MM.1S (cell line): ENCODE measurements around the gene ZNF556.
"Not testable (repeated sequence)": the region's sequence is repeated elsewhere in the genome, so short reads cannot be mapped to it uniquely, and the experiment has no call there.

Source experiments
- DNase-seq: peaks from one replicate; pipeline ENCODE4 v3.0.0-alpha.2; 2015
- H2AFZ ChIP-seq: fragments of 300-600 bp; sonication (generic); 2 replicates; pipeline ENCODE4 v1.6.0; 2016; ENCODE audit warnings: antibody characterized with exemption, low read length
- H3F3A ChIP-seq: fragments of 300-600 bp; sonication (generic); 2 replicates; pipeline ENCODE4 v1.6.1; 2016; ENCODE audit warnings: mild to moderate bottlenecking, antibody characterized with exemption, low read length, moderate library complexity, mixed read lengths; ENCODE audit not compliant: insufficient read depth
- H3K27ac ChIP-seq: fragments of 300-600 bp; sonication (generic); 2 replicates; pipeline ENCODE4 v1.5.1; 2016; ENCODE audit warnings: mild to moderate bottlenecking, low read length
- H3K27me3 ChIP-seq: fragments of 300-600 bp; sonication (generic); replicated peaks from 2 replicates; pipeline ENCODE4 v1.6.0; 2016; ENCODE audit warnings: low read length; ENCODE audit not compliant: insufficient read depth
- H3K36me3 ChIP-seq: fragments of 300-600 bp; sonication (generic); replicated peaks from 2 replicates; pipeline ENCODE4 v1.6.1; 2016; ENCODE audit warnings: mild to moderate bottlenecking, low read length, mixed read lengths; ENCODE audit not compliant: insufficient read depth
- H3K4me1 ChIP-seq: fragments of 300-600 bp; sonication (generic); 2 replicates; pipeline ENCODE4 v1.6.1; 2016; ENCODE audit warnings: low read length, mixed read lengths
- H3K4me2 ChIP-seq: fragments of 300-600 bp; sonication (generic); 2 replicates; pipeline ENCODE4 v1.6.0; 2016; ENCODE audit warnings: low read depth, low read length
- H3K4me3 ChIP-seq: fragments of 300-600 bp; sonication (generic); 2 replicates; pipeline ENCODE4 v1.5.1; 2016; ENCODE audit warnings: low read length, mixed read lengths
- H3K79me2 ChIP-seq: fragments of 300-600 bp; sonication (generic); 2 replicates; pipeline ENCODE4 v1.6.1; 2016; ENCODE audit warnings: mixed run types, low read length, mixed read lengths
- H3K9ac ChIP-seq: fragments of 300-600 bp; sonication (generic); 2 replicates; pipeline ENCODE4 v1.6.1; 2016; ENCODE audit warnings: low read length, mixed read lengths
- H3K9me2 ChIP-seq: fragments of 300-600 bp; sonication (generic); replicated peaks from 2 replicates; pipeline ENCODE4 v1.6.1; 2016; ENCODE audit warnings: mild to moderate bottlenecking, low read length, mixed read lengths; ENCODE audit not compliant: insufficient read depth
- H3K9me3 ChIP-seq: fragments of 300-600 bp; sonication (generic); replicated peaks from 2 replicates; pipeline ENCODE4 v1.6.1; 2016; ENCODE audit warnings: mild to moderate bottlenecking, low read length, mixed read lengths; ENCODE audit not compliant: insufficient read depth
- H4K20me1 ChIP-seq: fragments of 300-600 bp; sonication (generic); 2 replicates; pipeline ENCODE4 v1.6.1; 2016; ENCODE audit warnings: mild to moderate bottlenecking, low read length, moderate library complexity, mixed read lengths; ENCODE audit not compliant: insufficient read depth
- EZH2 ChIP-seq: fragments of 300-600 bp; sonication (generic); optimal IDR thresholded peaks from 2 replicates; pipeline ENCODE3; 2017; ENCODE audit warnings: low read depth, mild to moderate bottlenecking, antibody characterized with exemption, low read length, mixed read lengths
- EZH2phosphoT487 ChIP-seq: fragments of 300-600 bp; sonication (generic); IDR thresholded peaks from 2 replicates; pipeline ENCODE4 v1.6.1; 2018; ENCODE audit warnings: antibody characterized with exemption, low read length
- TF ChIP-seq, protein P1 (sequence below): fragments of 300-600 bp; sonication (generic); IDR thresholded peaks from 2 replicates; pipeline ENCODE4 v1.5.1; 2016; ENCODE audit warnings: antibody characterized with exemption, low read length, mixed read lengths

The ZNF556 gene

DNA sequence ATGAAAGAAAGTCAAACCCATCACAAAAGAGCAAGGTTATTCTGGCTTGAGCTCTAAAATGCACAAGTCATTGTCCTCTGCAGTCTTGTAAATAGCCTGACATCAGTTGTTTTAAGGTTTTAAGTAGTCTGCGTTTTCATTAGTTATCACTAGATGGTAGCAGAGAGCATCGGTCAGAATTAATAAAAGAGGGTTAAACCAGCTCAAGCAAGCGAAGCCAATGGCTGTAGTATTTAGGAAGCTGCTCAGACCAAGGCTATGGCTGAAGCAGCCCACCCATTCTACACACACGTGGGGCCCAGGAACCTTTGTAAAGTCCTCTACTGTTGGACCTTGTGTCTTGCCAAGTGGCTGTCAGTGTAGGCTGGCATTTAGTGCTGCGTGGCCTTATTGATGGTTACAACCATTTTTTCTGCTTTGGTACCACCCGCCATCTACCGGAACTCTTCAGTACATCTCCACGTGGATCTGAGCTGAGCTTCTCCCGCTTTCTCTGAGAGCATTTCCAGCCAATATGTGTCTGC lies 20.3 kb downstream of the ZNF556 start:
- Histone ChIP-seq H3K4me1 (no peaks in the 10 kb centered on the region), H3K4me2 (no peak overlapping the region), H3K27me3 (peaks cover 75% of the 10 kb centered on the region), H3K36me3 (no peaks in the 10 kb centered on the region), H3F3A (no peaks in the 10 kb centered on the region), H3K9me3 (no peaks in the 10 kb centered on the region), H3K79me2 (no peaks in the 10 kb centered on the region), H3K27ac (no peak overlapping the region), H4K20me1 (no peaks in the 10 kb centered on the region), H3K4me3 (no peak overlapping the region), H2AFZ (no peak overlapping the region), H3K9me2 (no peaks in the 10 kb centered on the region), H3K9ac (no peak overlapping the region)
- peak; percentile 53 for DNase-seq
- TF ChIP-seq, protein P1, sequence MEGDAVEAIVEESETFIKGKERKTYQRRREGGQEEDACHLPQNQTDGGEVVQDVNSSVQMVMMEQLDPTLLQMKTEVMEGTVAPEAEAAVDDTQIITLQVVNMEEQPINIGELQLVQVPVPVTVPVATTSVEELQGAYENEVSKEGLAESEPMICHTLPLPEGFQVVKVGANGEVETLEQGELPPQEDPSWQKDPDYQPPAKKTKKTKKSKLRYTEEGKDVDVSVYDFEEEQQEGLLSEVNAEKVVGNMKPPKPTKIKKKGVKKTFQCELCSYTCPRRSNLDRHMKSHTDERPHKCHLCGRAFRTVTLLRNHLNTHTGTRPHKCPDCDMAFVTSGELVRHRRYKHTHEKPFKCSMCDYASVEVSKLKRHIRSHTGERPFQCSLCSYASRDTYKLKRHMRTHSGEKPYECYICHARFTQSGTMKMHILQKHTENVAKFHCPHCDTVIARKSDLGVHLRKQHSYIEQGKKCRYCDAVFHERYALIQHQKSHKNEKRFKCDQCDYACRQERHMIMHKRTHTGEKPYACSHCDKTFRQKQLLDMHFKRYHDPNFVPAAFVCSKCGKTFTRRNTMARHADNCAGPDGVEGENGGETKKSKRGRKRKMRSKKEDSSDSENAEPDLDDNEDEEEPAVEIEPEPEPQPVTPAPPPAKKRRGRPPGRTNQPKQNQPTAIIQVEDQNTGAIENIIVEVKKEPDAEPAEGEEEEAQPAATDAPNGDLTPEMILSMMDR = peak; percentile 75
- no peak for TF ChIP-seq EZH2

DNA sequence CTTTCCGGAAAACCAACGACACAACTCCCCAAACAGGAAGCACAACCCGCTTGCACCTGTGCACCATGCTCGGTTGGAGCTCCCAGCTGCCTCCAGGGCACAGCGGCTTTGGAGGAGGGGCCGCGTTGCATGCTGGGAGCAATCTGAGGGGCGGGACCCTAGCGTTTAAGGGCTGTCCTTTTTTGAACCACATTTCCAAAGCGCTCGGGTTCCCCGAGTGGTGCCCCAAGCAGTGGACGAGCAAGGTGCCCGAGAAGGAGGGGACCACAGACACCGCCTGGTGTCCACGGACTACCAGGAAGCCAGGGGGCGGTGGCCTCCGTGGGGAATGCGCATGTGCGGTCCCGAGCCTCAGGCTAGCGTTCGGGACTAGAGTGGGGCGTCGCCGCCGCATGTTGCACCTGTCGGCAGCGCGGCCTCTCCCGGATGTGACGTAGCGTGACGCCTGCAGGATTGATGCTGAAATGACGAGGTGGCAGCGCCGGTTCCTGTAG lies 21.6 kb downstream of the ZNF556 start:
- no peak overlapping the region for H3K4me3 ChIP-seq
- DNase-seq = no peak
- H3K79me2 ChIP-seq = no peaks in the 10 kb centered on the region
- no peaks in the 10 kb centered on the region for H3F3A ChIP-seq
- TF ChIP-seq, protein P1 = no peak
- TF ChIP-seq EZH2phosphoT487 (no peak), EZH2 (no peak)
- H3K27ac ChIP-seq = no peak overlapping the region
- H3K9me2 ChIP-seq = no peaks in the 10 kb centered on the region
- no peaks in the 10 kb centered on the region for H3K36me3 ChIP-seq
- no peaks in the 10 kb centered on the region for H3K4me1 ChIP-seq
- H3K4me2 ChIP-seq = no peak overlapping the region
- H3K27me3 ChIP-seq = peaks cover 77% of the 10 kb centered on the region
- no peak overlapping the region; the same call in 1 of the 2 replicates for H2AFZ ChIP-seq
- H4K20me1 ChIP-seq = no peaks in the 10 kb centered on the region
- no peaks in the 10 kb centered on the region for H3K9me3 ChIP-seq
- no peak overlapping the region for H3K9ac ChIP-seq

DNA sequence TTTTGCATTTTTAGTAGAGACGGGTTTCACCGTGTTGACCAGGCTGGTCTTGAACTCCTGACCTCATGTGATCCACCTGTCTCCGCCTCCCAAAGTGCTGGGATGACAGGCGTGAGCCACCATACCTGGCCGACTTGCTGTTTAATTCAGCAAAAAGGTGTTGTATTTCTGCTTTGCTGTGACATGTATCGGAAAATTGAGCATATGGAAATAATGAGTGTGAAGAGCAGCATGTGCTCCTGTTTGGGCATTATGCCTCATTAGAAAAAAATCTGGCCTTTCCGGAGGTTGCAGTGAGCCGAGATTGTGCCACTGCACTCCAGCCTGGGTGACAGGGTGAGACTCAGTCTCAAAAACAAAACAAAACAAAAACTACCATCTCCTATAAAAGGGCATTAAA lies 23.4 kb downstream of the ZNF556 start:
- not testable (repeated sequence) for H3F3A ChIP-seq, H3K4me3 ChIP-seq, H3K4me1 ChIP-seq, DNase-seq, H3K9ac ChIP-seq, H3K27ac ChIP-seq, H3K79me2 ChIP-seq, H3K36me3 ChIP-seq, H2AFZ ChIP-seq, H4K20me1 ChIP-seq, H3K9me3 ChIP-seq, H3K4me2 ChIP-seq, H3K9me2 ChIP-seq
- peaks cover 73% of the 10 kb centered on the region for H3K27me3 ChIP-seq

DNA sequence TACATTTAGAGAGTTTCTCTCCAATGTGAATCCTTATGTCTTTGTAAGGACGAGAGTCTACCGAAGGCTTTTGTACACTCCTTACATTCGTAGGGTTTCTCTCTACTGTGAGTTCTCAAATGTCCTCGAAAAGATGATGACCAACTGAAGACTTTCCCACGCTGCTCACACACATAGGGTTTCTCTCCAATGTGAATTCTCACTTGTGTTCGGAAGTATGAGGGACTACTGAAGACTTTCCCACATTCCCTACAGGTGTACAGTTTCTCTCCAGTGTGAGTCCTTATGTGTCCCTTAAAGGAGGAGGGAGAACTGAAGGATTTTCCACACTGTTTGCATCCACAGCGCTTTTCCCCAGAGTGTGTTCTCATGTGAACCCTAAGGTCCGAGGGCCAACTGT lies 29.6 kb downstream of the ZNF556 start:
- Histone ChIP-seq H3K9me2 (no peaks in the 10 kb centered on the region), H4K20me1 (no peaks in the 10 kb centered on the region), H3K79me2 (no peaks in the 10 kb centered on the region), H2AFZ (no peak overlapping the region), H3K4me1 (no peaks in the 10 kb centered on the region), H3K27me3 (peaks cover 65% of the 10 kb centered on the region), H3K9ac (no peak overlapping the region), H3K9me3 (no peaks in the 10 kb centered on the region), H3K4me3 (no peak overlapping the region), H3K36me3 (no peaks in the 10 kb centered on the region), H3K4me2 (no peak overlapping the region), H3K27ac (no peak overlapping the region), H3F3A (no peaks in the 10 kb centered on the region)
- no peak for TF ChIP-seq EZH2
- TF ChIP-seq EZH2phosphoT487 = no peak
- TF ChIP-seq, protein P1 = no peak
- DNase-seq = no peak
